ENCODE data around the gene TMEM253.

TMEM253 gene

DNA sequence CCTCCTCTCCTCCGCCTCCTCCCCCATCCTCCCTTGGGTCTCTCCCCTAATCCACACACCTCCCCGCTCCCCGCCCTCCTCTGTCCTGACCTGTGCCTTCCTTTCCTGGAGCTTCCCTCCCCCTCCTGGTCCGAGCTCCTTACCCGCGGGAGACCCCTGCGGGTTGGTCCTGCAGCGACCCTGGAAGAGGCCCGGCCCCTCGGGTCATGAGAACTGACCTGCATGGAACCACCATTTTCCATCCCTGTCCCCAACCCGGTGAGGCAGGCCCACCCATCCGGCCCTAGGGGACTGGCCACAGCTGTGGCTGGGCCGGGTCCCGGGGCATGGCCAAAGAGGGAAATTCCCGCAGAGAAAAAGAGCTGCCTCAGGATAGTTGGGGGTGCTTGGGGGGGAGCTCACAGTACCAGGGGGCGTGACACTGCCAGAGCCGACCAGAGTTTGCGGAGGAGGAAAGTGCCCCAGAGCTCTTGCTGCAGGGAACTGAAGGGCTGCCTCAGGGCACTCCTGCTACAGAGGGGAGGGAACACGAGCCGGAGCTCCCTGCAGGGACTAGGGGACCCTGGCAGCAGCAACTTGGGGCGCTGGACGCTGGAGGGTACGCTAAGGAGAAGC lies 30.1 kb upstream of the TMEM253 start:
- DNase-seq (ENCODE audit: low read depth in 2 of 2): no peak

DNA sequence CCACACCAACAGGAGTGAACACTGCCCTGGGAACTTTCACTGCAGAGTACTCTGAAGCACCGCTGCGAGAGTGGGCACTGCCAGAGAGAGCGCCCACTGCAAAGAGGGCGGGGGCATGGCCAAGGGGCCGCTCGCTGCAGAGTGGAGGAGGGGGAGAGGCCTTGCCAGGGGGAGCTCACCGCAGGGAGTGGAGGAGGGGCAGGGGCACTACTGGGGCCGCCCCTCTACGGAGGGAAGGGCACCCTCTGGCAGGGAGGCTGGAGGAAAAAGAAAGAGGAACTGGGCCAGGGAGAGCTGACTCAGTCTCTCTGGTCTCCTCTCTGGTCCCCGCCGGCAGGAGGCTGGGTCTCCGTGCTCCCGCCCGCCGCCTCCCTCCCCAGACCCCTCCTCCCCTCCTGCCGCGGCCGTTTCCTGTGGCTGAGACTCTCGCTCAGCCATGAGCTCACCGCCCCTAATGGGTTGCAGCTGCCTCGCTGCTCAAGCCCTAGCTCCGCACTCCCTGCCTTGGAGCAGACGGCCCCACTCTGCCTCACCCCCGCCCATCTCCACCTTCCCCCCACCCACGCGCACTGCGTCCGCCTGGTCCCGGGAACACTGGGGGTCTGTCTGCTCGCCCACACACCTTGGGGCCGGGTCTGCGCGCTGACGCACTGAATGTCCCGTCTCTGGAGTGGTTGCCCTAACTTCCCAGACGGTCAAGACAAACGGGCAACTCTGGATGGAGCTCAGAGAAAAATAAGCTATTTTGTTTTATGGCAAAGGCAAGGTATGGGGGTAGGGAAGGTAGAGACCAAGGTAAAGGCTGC lies 29.4 kb upstream of the TMEM253 start:
- DNase-seq (ENCODE audit: low read depth in 2 of 2): peak in 1 of 2 donors; percentile 34

DNA sequence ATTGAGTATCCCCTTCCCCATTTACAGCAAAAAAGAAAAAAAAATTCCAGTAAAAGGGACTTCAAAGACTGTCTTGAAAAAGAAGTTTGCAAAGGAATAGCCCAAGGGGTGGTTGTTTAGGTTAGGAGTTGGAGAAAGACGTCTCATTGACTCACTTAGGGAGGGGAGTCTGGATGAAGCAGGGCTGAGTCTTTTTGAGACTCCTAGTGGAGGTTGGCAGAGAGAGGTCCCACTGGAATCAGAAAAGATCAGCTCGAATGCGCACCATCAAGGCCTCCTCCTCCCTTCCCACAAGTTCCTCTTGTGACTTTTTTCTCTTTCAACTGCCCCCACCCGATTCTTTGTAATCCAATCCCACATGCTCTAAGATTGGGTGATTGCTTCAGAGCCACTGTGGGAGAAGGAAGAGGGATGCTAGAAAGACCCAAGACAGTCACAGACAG lies 28.8 kb upstream of the TMEM253 start:
- no peak for DNase-seq (ENCODE audit: low read depth in 2 of 2)

DNA sequence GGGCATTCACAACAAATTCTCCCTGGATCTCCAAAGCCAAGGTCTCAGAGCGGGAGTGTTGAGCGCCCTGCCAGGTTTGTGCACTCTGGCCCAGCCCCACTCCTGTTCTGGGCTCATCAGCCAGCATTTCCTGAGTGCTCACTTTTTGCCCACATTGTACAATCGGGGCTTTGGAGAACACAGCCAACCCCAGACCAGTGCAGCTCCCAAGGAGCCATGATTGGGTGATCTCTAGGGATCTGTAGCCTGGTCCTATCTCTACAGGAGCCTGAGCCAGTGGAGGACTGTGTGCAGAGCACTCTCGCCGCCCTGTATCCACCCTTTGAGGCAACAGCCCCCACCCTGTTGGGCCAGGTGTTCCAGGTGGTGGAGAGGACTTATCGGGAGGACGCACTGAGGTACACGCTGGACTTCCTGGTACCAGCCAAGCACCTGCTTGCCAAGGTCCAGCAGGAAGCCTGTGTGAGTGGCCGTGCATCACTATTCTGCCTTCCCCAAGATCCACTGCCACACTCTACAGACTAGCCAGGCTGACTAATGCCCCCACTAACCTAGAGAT lies 28.0 kb upstream of the TMEM253 start:
- DNase-seq (ENCODE audit: low read depth in 2 of 2): no peak

DNA sequence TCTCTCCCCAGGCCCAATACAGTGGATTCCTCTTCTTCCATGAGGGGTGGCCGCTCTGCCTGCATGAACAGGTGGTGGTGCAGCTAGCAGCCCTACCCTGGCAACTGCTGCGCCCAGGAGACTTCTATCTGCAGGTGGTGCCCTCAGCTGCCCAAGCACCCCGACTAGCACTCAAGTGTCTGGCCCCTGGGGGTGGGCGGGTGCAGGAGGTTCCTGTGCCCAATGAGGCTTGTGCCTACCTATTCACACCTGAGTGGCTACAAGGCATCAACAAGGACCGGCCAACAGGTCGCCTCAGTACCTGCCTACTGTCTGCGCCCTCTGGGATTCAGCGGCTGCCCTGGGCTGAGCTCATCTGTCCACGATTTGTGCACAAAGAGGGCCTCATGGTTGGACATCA lies 26.9 kb upstream of the TMEM253 start:
- no peak for DNase-seq (ENCODE audit: low read depth in 2 of 2)

DNA sequence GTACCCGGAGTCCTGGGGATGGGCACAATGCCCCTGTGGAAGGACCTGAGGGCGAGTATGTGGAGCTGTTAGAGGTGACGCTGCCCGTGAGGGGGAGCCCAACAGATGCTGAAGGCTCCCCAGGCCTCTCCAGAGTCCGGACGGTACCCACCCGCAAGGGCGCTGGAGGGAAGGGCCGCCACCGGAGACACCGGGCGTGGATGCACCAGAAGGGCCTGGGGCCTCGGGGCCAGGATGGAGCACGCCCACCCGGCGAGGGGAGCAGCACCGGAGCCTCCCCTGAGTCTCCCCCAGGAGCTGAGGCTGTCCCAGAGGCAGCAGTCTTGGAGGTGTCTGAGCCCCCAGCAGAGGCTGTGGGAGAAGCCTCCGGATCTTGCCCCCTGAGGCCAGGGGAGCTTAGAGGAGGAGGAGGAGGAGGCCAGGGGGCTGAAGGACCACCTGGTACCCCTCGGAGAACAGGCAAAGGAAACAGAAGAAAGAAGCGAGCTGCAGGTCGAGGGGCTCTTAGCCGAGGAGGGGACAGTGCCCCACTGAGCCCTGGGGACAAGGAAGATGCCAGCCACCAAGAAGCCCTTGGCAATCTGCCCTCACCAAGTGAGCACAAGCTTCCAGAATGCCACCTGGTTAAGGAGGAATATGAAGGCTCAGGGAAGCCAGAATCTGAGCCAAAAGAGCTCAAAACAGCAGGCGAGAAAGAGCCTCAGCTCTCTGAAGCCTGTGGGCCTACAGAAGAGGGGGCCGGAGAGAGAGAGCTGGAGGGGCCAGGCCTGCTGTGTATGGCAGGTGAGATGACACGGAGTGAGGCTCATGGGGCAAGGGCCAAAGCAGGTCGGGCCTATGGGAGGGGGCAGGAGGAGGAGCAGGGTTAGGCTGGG lies 26.2 kb upstream of the TMEM253 start:
- DNase-seq (ENCODE audit: low read depth in 2 of 2): no peak

DNA sequence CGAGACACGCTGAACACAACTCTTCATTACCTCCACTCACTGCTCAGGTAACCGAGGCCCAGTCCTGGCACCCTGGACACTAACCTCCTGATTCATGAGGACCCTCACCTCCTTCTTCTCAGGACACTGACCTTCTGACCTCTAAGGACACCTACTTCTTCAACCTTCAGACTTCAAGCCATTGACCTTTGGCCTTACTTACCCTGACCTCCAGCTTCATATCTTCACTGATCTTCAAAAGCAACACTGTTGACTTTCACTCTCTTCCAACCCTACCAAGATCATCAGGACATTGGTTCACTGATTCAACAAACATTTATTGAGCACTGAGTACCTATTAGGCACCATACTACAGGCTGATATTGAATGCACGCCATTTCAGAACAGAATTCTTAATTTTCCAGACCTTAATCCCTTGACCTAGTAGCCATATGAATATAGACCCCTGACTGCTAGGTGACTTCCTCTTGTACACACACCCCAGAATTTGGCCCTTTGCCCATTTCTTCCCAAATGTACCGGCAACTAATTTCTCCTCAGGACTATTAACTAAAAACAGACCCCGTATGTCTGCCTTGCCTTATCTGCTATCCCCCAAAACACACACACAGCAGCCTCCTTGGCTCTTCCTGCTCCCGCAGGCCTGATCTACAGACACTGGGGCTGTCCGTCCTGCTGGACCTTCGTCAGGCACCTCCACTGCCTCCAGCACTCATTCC lies 25.0 kb upstream of the TMEM253 start:
- DNase-seq (ENCODE audit: low read depth in 2 of 2): no peak

DNA sequence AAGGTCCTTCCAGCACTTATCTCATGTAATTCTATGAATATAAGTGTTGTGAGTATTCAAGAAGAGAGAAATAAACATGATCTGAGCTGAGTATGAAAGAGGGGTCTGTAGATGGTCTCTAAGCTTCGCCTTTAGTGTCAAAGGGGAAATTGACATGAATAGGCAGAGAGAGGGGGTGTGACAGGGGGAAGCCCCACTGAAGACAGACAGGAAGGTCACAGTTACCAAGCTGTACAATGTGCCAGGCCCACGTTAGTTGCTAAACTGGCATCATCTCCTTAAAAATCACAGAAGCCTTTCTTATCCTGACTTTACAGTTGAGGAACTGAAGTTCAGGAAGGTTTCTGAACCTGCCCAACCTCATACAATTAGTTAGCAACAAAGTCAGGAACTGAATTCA lies 23.2 kb upstream of the TMEM253 start:
- DNase-seq (ENCODE audit: low read depth in 2 of 2): no peak

DNA sequence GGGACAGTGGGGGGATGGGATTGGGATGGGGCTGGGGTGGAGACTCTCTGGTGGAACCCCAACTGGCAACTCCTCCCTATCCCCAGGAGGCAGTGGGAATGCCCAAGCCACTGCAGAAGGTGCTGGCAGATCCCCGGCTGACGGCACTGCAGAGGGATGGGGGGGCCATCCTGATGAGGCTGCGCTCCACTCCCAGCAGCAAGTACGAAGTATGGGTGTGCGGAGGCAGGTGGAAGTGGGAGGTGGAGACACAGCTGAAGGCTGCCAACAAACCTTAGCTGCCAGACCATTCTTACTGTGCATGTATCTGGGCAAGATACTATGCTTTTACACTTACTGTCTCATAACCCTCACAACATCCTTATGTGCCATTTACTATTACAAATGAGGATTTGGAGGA lies 22.6 kb upstream of the TMEM253 start:
- DNase-seq (ENCODE audit: low read depth in 2 of 2): no peak

DNA sequence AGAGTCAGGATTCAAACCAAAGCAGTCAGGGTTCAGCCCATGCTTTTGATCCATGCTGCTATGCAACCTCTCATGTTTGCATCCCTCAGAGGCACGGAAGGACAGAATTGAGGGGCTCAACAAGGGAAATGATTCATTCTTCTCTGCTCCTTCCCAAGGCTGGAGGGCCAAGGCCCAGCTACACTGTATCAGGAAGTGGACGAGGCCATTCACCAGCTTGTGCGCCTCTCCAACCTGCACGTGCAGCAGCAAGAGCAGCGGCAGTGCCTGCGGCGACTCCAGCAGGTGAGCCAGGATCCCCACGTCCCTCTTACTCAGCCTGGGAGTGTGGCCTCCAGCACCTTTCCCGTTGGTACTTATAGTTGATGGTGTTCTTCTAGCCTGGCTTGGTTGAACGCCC lies 22.1 kb upstream of the TMEM253 start:
- DNase-seq (ENCODE audit: low read depth in 2 of 2): no peak

DNA sequence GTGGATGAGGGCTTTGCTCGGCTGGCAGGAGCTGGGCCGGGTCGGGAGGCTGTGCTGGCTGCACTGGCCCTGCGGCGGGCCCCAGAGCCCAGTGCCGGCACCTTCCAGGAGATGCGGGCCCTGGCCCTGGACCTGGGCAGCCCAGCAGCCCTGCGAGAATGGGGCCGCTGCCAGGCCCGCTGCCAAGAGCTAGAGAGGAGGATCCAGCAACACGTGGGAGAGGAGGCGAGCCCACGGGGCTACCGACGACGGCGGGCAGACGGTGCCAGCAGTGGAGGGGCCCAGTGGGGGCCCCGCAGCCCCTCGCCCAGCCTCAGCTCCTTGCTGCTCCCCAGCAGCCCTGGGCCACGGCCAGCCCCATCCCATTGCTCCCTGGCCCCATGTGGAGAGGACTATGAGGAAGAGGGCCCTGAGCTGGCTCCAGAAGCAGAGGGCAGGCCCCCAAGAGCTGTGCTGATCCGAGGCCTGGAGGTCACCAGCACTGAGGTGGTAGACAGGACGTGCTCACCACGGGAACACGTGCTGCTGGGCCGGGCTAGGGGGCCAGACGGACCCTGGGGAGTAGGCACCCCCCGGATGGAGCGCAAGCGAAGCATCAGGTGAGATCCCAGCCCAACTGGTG lies 19.2 kb upstream of the TMEM253 start:
- no peak for DNase-seq (ENCODE audit: low read depth in 2 of 2)

DNA sequence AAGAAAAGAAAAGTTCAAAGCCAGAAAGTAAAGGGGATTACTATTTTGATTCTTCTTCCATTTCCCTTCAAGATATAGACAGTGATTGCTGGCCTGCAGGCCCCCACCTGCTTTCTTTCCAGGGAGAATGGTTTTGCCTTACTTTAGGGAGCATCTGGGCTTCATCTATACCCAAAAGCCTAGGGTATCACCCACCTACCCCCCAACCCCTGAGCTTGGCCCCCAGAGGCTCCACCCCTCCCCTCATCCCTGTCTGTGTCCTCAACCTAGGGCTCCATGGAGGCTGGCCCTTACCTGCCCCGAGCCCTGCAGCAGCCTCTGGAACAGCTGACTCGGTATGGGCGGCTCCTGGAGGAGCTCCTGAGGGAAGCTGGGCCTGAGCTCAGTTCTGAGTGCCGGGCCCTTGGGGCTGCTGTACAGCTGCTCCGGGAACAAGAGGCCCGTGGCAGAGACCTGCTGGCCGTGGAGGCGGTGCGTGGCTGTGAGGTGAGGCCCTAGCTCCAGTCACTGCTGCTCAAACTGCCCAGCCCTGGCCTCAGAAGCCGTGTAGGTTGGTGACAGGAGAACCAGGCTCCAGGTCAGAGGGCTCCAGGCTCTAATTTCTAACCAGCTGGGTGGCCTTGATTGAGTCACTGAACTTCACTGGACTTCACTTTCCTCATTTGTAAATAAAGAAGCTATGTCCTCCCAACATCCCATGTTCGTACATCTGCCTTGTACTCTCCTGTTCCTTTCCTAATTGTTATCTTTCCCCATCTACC lies 17.1 kb upstream of the TMEM253 start:
- DNase-seq (ENCODE audit: low read depth in 2 of 2): no peak

DNA sequence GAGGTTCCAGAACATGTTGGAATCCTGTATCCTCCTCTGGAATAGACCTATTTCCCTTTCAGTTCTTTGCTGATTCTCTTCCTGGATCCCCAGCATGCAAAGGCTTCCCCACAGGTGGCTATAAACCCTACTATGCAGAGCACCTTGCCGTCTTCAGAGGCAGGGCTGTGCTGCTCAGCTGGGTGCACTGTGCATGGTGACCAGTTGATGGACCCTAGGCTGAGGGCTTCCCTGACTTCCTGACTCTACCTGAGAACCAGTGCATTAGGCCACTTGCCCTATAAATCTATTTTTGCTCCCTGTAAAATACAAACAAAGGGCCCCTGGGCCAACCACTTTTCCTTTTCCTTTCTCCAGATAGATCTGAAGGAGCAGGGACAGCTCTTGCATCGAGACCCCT lies 16.5 kb upstream of the TMEM253 start:
- DNase-seq (ENCODE audit: low read depth in 2 of 2): no peak

DNA sequence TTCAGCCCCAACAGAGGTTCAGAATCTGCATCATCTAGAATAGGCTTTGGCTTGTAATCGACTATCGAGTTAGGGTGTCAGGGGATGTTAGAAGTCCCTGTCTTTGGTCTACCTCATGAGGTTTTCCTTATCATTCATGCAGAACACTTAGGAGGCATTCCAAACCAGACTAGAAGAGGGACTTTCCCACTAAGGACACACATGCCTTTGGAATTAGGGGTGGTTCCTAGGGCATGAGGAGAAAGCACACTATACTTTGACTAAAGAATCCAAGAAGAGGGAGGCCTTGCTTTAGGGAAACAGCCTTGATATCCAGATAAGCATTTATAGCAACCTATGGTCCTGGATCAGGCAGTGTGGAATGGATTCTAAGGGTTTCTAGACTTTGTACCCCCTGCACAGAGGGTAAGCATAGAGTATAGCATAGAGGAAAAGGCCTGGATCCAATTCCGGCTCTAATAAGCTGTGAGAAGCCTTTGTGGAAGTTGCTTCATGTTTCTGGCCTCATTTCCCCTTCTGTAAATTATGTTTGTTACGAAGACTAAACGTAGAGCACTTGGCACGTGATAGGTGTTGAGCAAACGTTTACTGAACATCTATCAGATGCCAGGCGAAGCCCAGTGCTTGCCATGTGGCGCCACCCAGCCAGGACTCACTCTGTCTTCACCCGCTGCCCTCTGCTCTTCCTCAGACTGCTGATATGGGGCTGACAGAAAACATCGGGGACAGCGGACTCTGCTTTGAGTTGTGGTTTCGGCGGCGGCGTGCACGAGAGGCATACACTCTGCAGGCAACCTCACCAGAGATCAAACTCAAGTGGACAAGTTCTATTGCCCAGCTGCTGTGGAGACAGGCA lies 15.6 kb upstream of the TMEM253 start:
- DNase-seq (ENCODE audit: low read depth in 2 of 2): no peak

DNA sequence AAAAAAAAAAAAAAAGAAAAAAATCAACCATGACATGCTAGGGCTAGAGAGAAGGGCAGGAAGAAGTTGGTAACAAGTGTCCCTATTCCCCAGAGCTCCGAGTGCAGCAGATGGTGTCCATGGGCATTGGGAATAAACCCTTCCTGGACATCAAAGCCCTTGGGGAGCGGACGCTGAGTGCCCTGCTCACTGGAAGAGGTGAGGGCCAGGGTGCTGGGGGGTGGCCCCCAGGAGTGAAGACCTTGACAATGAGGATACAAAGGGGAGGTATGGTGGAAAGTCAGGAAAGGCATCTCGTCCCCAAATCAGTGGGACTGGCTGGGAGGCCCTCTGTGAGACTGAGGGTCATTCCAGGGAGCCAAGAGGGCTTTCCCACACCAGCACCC lies 14.0 kb upstream of the TMEM253 start:
- DNase-seq (ENCODE audit: low read depth in 2 of 2): no peak

DNA sequence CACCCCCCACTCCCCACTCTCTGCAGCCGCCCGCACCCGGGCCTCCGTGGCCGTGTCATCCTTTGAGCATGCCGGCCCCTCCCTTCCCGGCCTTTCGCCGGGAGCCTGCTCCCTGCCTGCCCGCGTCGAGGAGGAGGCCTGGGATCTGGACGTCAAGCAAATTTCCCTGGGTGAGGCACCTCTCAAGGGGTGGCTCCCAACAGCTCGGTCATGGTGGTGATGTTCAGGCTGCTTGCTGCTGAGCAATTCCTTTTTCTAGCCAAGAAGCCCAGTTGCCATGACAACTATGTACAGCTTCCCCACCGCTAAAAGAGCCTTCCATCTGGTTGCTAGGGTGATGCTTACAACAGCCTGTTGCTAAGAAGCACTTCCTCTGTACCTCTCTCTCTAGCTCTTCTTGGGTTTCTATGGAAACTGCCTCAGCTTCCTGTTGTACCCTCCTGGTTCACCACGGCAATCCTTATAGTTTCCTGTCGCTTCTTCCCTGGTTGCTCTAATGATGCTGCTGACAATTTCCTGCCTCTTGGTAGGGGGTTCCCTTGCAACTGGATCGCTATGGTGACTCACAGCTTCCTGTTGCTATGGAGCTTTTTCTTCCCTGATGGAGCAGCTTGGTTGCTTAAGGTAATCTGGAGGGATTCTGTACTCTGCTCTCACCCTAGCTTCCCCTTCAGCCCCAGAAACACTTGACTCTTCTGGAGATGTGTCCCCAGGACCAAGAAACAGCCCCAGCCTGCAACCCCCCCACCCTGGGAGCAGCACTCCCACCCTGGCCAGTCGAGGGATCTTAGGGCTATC lies 13.4 kb upstream of the TMEM253 start:
- DNase-seq (ENCODE audit: low read depth in 2 of 2): no peak

DNA sequence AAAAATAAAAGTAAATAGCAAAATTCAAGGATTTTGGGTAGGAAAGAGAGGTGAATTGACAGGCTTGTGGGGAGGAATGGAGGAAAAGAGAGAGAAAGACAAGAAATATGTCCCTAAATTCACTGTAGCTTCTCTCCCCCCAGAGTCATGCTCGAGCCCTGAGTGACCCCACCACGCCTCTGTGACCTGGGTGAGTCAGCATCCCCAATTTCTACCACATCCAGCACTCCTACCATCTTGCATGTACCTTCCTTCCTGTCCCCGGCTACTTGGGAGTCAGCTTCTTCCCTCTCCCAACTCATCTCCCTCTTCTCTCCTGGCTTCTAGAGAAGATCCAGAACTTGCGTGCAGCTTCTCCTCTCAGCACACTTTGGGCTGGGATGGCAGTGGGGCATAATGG lies 12.2 kb upstream of the TMEM253 start:
- no peak for DNase-seq (ENCODE audit: low read depth in 2 of 2)

DNA sequence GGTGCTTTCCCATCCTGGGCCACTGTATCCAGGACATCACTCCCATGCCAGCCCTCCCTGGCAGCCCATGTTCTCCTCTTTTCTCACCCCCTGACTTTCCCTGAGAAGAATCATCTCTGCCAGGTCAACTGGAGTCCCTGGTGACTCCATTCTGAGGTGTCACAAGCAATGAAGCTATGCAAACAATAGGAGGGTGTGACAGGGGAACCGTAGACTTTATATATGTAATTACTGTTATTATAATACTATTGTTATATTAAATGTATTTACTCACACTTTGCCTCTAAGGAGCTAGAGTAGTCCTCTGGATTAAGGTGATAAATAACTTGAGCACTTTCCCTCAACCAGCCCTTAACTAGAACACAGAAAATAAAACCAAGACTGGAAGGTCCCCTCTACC lies 11.6 kb upstream of the TMEM253 start:
- no peak for DNase-seq (ENCODE audit: low read depth in 2 of 2)

DNA sequence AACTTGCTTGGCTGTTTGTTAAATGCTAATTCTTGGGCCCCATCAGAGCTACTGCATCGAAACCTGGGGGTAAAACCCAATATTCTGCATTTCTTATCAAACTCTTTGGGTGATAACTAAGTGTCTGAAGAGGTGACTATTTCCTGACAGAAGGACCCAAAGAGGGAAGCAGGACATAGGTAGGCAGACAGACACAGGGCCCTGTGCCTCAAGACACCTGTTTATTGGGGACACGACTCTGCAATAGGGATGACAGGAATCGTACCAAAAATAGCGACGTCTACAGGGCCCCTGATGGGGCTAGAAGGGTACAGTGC lies 11.0 kb upstream of the TMEM253 start:
- no peak for DNase-seq (ENCODE audit: low read depth in 2 of 2)
